K562 (cell line): ENCODE results near the gene PITX1. TPM values are rescaled to one million over a fixed set of nuclear protein-coding genes. Genes with fewer than 3 reads are reported as not detected.

Source experiments
- ATAC-seq: fragments of 200-7000 bp; cut with Tn5 transposase; 3 replicates; pipeline ENCODE4 v1.9.1; 2020; ENCODE audit warnings: moderate library complexity
- BruUV-seq: library from RNA; stranded (reverse); fragments of 400-500 nt; replicated peaks from 2 replicates; lab custom pipeline; 2021; lab: Mats Ljungman, UMichigan
- CTCF ChIA-PET: fragments of 300-600 bp; formaldehyde crosslinking; extraction: SDS; loops from one replicate; lab custom pipeline; 2021; ENCODE audit warnings: low intra/inter-chr PET ratio; lab: Yijun Ruan, JAX
- POLR2A ChIA-PET: fragments of 300-600, 350-650 bp; sonication (Branson Sonifier 250); formaldehyde crosslinking; extraction: SDS; loops from one replicate; lab custom pipeline; 2021; ENCODE audit warnings: antibody characterized with exemption, inconsistent platforms; lab: Yijun Ruan, JAX
- DNase-seq, 4 experiments: peaks; one replicate each; pipeline versions ENCODE4 v3.0.0 to v3.0.0-alpha.2; 2011 to 2018; ENCODE audit warnings: low spot score in 3 of 4, mixed read lengths in 3 of 4; ENCODE audit errors: extremely low read depth in 1 of 4
- FAIRE-seq: peaks from 2 replicates; lab custom pipeline; 2011; peaks lifted over from hg19 to GRCh38; lab: Jason Lieb, UNC
- H2AFZ ChIP-seq: 2 replicates; pipeline ENCODE4 v1.6.0; 2011; ENCODE audit warnings: low read depth, low read length, control low read depth, inconsistent platforms
- H3K27ac ChIP-seq: fragments of 200-600 bp; 3 replicates; pipeline ENCODE4 v1.8.0; 2011; ENCODE audit warnings: low read depth, mild to moderate bottlenecking, control low read depth, inconsistent platforms, low read length, moderate library complexity, mixed read lengths; ENCODE audit errors: extremely low read depth
- H3K27me3 ChIP-seq, 2 experiments: fragments of 300-600 bp in 1 of 2; 2 replicates in 1 of 2; 3 replicates in 1 of 2; pipeline versions ENCODE4 v1.6.0 to v1.8.0; 2011; ENCODE audit warnings: inconsistent platforms in 2 of 2, low read length in 2 of 2, mild to moderate bottlenecking in 1 of 2, mixed read lengths in 1 of 2, moderate library complexity in 1 of 2; ENCODE audit not compliant: control insufficient read depth in 2 of 2, insufficient read depth in 2 of 2
- H3K36me3 ChIP-seq: fragments of 300-600 bp; 3 replicates; pipeline ENCODE4 v1.8.0; 2011; ENCODE audit warnings: mild to moderate bottlenecking, low read length, inconsistent platforms; ENCODE audit not compliant: control insufficient read depth, insufficient read depth
- H3K4me1 ChIP-seq, 2 experiments: fragments of 200-600 bp in 1 of 2; replicated peaks in 1 of 2; 2 replicates in 1 of 2; 3 replicates in 1 of 2; pipeline versions ENCODE4 v1.5.1 to v1.8.0; 2011; ENCODE audit warnings: inconsistent platforms in 2 of 2, low read length in 2 of 2, mild to moderate bottlenecking in 1 of 2, mixed read lengths in 1 of 2, moderate library complexity in 1 of 2; ENCODE audit not compliant: control insufficient read depth in 2 of 2, insufficient read depth in 2 of 2
- H3K4me2 ChIP-seq: 2 replicates; pipeline ENCODE4 v1.6.1; 2011; ENCODE audit warnings: low read length, control low read depth, inconsistent platforms, mixed read lengths; ENCODE audit not compliant: insufficient read depth
- H3K4me3 ChIP-seq: fragments of 200-600 bp; sonication (generic), shearing (Covaris generic); 2 replicates; pipeline ENCODE4 v1.5.1; 2016; ENCODE audit warnings: control low read depth, inconsistent platforms
- H3K79me2 ChIP-seq: fragments of 200-600 bp; 3 replicates; pipeline ENCODE4 v1.8.0; 2011; ENCODE audit warnings: low read length, inconsistent platforms; ENCODE audit not compliant: control insufficient read depth, insufficient read depth
- H3K9ac ChIP-seq, 2 experiments: 2 replicates each; pipeline versions ENCODE4 v1.6.0 to v1.6.1; 2011; ENCODE audit warnings: low read depth in 2 of 2, low read length in 2 of 2, control low read depth in 1 of 2, inconsistent platforms in 1 of 2, mild to moderate bottlenecking in 1 of 2, mixed read lengths in 1 of 2; ENCODE audit not compliant: insufficient read depth in 1 of 2
- H3K9me1 ChIP-seq: one replicate; pipeline ENCODE4 v1.6.0; 2011; ENCODE audit warnings: inconsistent platforms, mild to moderate bottlenecking, low read length, moderate library complexity; ENCODE audit not compliant: control insufficient read depth, insufficient read depth
- H3K9me3 ChIP-seq: replicated peaks from 2 replicates; pipeline ENCODE4 v1.5.1; 2011; ENCODE audit warnings: low read depth, low read length, inconsistent platforms; ENCODE audit not compliant: control insufficient read depth, insufficient read depth
- H4K20me1 ChIP-seq: replicated peaks from 2 replicates; pipeline ENCODE4 v1.6.1; 2011; ENCODE audit warnings: low read length, inconsistent platforms, mixed read lengths; ENCODE audit not compliant: control insufficient read depth, insufficient read depth
- FOXP1 ChIP-seq: sonication (generic); formaldehyde crosslinking; IDR thresholded peaks from 2 replicates; pipeline ENCODE4 v1.8.0; 2022; ENCODE audit warnings: mild to moderate bottlenecking, missing genetic modification reagents
- MYC ChIP-seq, 2 experiments: fragments of 250-450 bp in 1 of 2; sonication (Bioruptor Pico) in 1 of 2; IDR thresholded peaks; 2 replicates each; pipeline versions ENCODE4 v1.5.1 to v1.6.1; 2012 to 2021; ENCODE audit warnings: low read depth in 2 of 2, borderline replicate concordance in 1 of 2, improper control_type of control experiment in 1 of 2, low read length in 1 of 2, mild to moderate bottlenecking in 1 of 2, moderate library complexity in 1 of 2
- PHB ChIP-seq: fragments of 250-450 bp; sonication (Bioruptor Pico); IDR thresholded peaks from 2 replicates; pipeline ENCODE4 v1.5.0; 2021
- POLR2G ChIP-seq: fragments of 200-400 bp; formaldehyde crosslinking; IDR thresholded peaks from 2 replicates; pipeline ENCODE4 v1.6.1; 2017; ENCODE audit warnings: low read depth, mild to moderate bottlenecking, antibody characterized with exemption, low read length, moderate library complexity
- POLR3G ChIP-seq: IDR thresholded peaks from 2 replicates; pipeline ENCODE4 v1.6.1; 2011; ENCODE audit not compliant: insufficient read length, insufficient replicate concordance; ENCODE audit errors: extremely low read depth
- RBBP5 ChIP-seq: fragments of 200-600 bp; sonication (generic); IDR thresholded peaks from 2 replicates; pipeline ENCODE4 v1.6.1; 2012; ENCODE audit warnings: borderline replicate concordance, mild to moderate bottlenecking, low read length, control low read depth, inconsistent platforms; ENCODE audit not compliant: insufficient read depth, poor library complexity, severe bottlenecking
- RBM22 ChIP-seq: fragments of 200-400 bp; formaldehyde crosslinking; IDR thresholded peaks from 2 replicates; pipeline ENCODE4 v1.6.1; 2018; ENCODE audit warnings: low read length, low read depth; ENCODE audit not compliant: poor library complexity, severe bottlenecking
- ZNF3 ChIP-seq: fragments of 250-450 bp; sonication (Bioruptor Pico); IDR thresholded peaks from 2 replicates; pipeline ENCODE4 v1.5.0; 2021; ENCODE audit warnings: mild to moderate bottlenecking, moderate library complexity
- WGBS: fragments of 100-300 bp; shearing (Covaris generic); methylation state at CpG from one replicate; pipeline ENCODE4 v1.1.6; 2016; ENCODE audit warnings: low coverage, mixed read lengths; ENCODE audit not compliant: insufficient coverage; ENCODE audit errors: missing lambda C conversion rate; 5-methylcytosine and 5-hydroxymethylcytosine counted together
- in situ Hi-C: fragments of 300-500 bp; cut with MboI; formaldehyde crosslinking; loops from 4 replicates; pipeline ENCODE4 v1.15.0; 2018; ENCODE audit warnings: inconsistent platforms, mixed read lengths
- intact Hi-C: fragments of 100-400 bp; cut with micrococcal nuclease; formaldehyde crosslinking; loops from 2 replicates; pipeline ENCODE4 v1.14.2; 2022
- polyA plus RNA-seq, 8 experiments: library from polyadenylated mRNA; depleted of rRNA in 4 of 8; stranded (reverse) in 5 of 8; unstranded in 3 of 8; fragments of >200 nt; fragmentation: Nextera tagmentation in 2 of 8; fragmentation: Illumina TruSeq in 1 of 8; extraction: Ambion mirVana in 2 of 8; extraction: Trizol in 1 of 8; gene quantifications; 2 replicates each; pipeline versions ENCODE4 v1.2.1 to v1.2.3, GENCODE V29; 2011 to 2014; ENCODE audit warnings: inconsistent platforms in 1 of 8, missing spikeins in 1 of 8
- total RNA-seq, 7 experiments: library from RNA; depleted of rRNA in 6 of 7; stranded (reverse); fragments of >200 nt in 6 of 7; fragmentation: Illumina TruSeq in 2 of 7; extraction: Trizol in 2 of 7; gene quantifications; 2 replicates each; pipeline versions ENCODE4 v1.2.1 to v1.2.3, GENCODE V29; 2011 to 2021; ENCODE audit warnings: low replicate concordance in 1 of 7
- TF ChIP-seq, protein P1 (sequence below): fragments of 250-450 bp; sonication (Bioruptor Pico); IDR thresholded peaks from 2 replicates; pipeline ENCODE4 v1.8.0; 2022; ENCODE audit warnings: moderate library complexity, mild to moderate bottlenecking, inconsistent platforms
- TF ChIP-seq, protein P2 (sequence below): fragments of 200-400 bp; formaldehyde crosslinking; IDR thresholded peaks from 2 replicates; pipeline ENCODE4 v1.6.1; 2017; ENCODE audit warnings: mild to moderate bottlenecking, low read depth, low read length, moderate library complexity
- TF ChIP-seq, protein P3 (sequence below): sonication (generic); formaldehyde crosslinking; IDR thresholded peaks from 2 replicates; pipeline ENCODE4 v1.8.1; 2023; ENCODE audit warnings: mild to moderate bottlenecking, missing genetic modification reagents
- TF ChIP-seq, protein P4 (sequence below), 3 experiments: IDR thresholded peaks in 2 of 3; conservative IDR thresholded peaks in 1 of 3; 2 replicates each; pipeline ENCODE4 v1.5.1; 2011 to 2012; ENCODE audit warnings: low read length in 3 of 3, mild to moderate bottlenecking in 3 of 3, control low read depth in 2 of 3, improper control_type of control experiment in 1 of 3, inconsistent platforms in 1 of 3, low read depth in 1 of 3, mixed read lengths in 1 of 3, moderate library complexity in 1 of 3; ENCODE audit not compliant: insufficient read depth in 2 of 3

PITX1 gene
- total and polyA plus RNA-seq, 9 of the 15 experiments (the other 6 are each of a cell fraction or from before 2014, with no cell fraction given) = 0.13 to 88.2 (median 24.9) TPM

DNA sequence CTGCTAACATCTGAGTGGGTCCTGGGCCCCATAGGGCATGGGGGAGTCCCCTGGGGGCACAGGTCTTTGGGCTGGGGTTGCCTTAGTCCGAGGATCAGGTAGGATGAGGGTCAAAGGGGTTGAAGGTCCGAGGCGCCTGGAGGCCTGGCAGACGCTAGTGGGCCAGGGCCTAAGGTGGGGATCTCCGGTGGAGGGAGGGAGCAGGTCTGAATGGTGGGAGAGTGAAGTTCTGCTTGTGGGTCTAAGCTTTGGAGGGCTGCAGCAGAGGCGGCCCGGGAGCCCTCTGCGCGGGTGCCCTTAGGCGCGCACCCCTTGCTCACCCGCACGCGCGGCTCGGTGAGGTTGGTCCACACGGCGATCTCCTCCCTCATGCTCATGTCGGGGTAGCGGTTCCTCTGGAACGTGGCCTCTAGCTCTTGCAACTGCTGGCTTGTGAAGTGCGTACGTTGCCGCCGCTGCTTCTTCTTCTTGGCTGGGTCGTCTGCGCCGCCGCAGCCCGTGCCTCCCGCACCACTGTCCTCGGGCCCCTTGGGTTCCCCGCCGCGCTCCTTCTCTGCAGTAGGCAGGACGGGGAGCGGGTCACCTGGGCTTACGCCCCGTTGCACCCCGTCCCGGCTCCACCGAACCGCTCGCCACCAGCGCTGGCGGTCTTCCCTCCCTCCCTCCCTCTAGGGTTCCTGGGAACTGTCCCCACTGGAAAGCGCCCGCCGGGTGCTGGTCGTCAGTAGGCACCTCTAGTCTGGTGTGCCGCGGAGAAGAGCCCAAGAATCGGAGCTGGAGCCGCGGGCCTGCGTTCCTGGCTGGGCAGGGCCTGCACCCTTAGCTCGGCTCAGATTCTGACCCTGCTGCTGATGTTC is 2.8 kb downstream of the PITX1 start:
- 86% methylated on average over 17 of the region's 57 CpGs for WGBS
- H2AFZ ChIP-seq = no peak overlapping the region
- no TSS peak for BruUV-seq
- in situ Hi-C loops = no loop called here
- POLR2A ChIA-PET = interaction anchor here (0.9 to 2.4 kb wide), 6 partner anchors 7 to 142 kb away, joined by 3 to 12 read pairs (median 4); partner anchors contain the start of gene PCBD2
- DNase-seq (peak in 1 of 4 experiments; percentile 36), ATAC-seq (no peak), FAIRE-seq (no peak)
- H3K36me3 ChIP-seq = peaks cover 53% of the 10 kb centered on the region
- intact Hi-C loops = loop anchor here (5.0 kb wide), 2 partner anchors 66 to 161 kb away; no protein-coding TSS in a partner anchor
- peak overlapping the region; percentile 96 for H3K4me2 ChIP-seq
- H4K20me1 ChIP-seq = peaks cover 7% of the 10 kb centered on the region; the same call in 1 of the 2 replicates
- peak overlapping the region; percentile 98 for H3K27ac ChIP-seq
- H3K4me3 ChIP-seq = peak overlapping the region; percentile 99
- H3K9me1 ChIP-seq = no peaks in the 10 kb centered on the region
- no peaks in the 10 kb centered on the region; the same call in 1 of the 2 replicates for H3K9me3 ChIP-seq
- H3K79me2 ChIP-seq = peaks cover 80% of the 10 kb centered on the region
- H3K4me1 ChIP-seq = peaks cover 16 to 70% of the 10 kb centered on the region in 2 experiments
- CTCF ChIA-PET = no interaction called here
- H3K27me3 ChIP-seq = no peaks in the 10 kb centered on the region
- peak overlapping the region; percentile 95 to 99 for H3K9ac ChIP-seq
- TF ChIP-seq ZNF3 (CRISPR knock-in tag) (no peak), POLR3G (no peak), RBM22 (peak; percentile 21), RBBP5 (peak; percentile 92), MYC (IDR thresholded peaks at IDR 0.05; ENCODE audit: low read depth, low read length) (no peak), MYC (CRISPR knock-in tag; IDR thresholded peaks at IDR 0.05; ENCODE audit: borderline replicate concordance, low read depth) (no peak), POLR2G (peak; percentile 68), PHB (CRISPR knock-in tag) (no peak), FOXP1 (no peak)
- TF ChIP-seq, protein P1, sequence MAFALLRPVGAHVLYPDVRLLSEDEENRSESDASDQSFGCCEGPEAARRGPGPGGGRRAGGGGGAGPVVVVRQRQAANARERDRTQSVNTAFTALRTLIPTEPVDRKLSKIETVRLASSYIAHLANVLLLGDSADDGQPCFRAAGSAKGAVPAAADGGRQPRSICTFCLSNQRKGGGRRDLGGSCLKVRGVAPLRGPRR = no peak
- TF ChIP-seq, protein P2, sequence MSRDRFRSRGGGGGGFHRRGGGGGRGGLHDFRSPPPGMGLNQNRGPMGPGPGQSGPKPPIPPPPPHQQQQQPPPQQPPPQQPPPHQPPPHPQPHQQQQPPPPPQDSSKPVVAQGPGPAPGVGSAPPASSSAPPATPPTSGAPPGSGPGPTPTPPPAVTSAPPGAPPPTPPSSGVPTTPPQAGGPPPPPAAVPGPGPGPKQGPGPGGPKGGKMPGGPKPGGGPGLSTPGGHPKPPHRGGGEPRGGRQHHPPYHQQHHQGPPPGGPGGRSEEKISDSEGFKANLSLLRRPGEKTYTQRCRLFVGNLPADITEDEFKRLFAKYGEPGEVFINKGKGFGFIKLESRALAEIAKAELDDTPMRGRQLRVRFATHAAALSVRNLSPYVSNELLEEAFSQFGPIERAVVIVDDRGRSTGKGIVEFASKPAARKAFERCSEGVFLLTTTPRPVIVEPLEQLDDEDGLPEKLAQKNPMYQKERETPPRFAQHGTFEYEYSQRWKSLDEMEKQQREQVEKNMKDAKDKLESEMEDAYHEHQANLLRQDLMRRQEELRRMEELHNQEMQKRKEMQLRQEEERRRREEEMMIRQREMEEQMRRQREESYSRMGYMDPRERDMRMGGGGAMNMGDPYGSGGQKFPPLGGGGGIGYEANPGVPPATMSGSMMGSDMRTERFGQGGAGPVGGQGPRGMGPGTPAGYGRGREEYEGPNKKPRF = no peak
- TF ChIP-seq, protein P3, sequence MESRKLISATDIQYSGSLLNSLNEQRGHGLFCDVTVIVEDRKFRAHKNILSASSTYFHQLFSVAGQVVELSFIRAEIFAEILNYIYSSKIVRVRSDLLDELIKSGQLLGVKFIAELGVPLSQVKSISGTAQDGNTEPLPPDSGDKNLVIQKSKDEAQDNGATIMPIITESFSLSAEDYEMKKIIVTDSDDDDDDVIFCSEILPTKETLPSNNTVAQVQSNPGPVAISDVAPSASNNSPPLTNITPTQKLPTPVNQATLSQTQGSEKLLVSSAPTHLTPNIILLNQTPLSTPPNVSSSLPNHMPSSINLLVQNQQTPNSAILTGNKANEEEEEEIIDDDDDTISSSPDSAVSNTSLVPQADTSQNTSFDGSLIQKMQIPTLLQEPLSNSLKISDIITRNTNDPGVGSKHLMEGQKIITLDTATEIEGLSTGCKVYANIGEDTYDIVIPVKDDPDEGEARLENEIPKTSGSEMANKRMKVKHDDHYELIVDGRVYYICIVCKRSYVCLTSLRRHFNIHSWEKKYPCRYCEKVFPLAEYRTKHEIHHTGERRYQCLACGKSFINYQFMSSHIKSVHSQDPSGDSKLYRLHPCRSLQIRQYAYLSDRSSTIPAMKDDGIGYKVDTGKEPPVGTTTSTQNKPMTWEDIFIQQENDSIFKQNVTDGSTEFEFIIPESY (CRISPR knock-in tag) = peak; percentile 87
- TF ChIP-seq, protein P4, sequence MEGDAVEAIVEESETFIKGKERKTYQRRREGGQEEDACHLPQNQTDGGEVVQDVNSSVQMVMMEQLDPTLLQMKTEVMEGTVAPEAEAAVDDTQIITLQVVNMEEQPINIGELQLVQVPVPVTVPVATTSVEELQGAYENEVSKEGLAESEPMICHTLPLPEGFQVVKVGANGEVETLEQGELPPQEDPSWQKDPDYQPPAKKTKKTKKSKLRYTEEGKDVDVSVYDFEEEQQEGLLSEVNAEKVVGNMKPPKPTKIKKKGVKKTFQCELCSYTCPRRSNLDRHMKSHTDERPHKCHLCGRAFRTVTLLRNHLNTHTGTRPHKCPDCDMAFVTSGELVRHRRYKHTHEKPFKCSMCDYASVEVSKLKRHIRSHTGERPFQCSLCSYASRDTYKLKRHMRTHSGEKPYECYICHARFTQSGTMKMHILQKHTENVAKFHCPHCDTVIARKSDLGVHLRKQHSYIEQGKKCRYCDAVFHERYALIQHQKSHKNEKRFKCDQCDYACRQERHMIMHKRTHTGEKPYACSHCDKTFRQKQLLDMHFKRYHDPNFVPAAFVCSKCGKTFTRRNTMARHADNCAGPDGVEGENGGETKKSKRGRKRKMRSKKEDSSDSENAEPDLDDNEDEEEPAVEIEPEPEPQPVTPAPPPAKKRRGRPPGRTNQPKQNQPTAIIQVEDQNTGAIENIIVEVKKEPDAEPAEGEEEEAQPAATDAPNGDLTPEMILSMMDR (IDR thresholded peaks at IDR 0.05 in 2 of 3, conservative IDR thresholded peaks at IDR 0.05 in 1 of 3; ENCODE audit: insufficient read depth in 2 of 3, low read depth in 1 of 3, low read length in 3 of 3) = no peak
